Peyer's patch (tissue), 4 donors: ENCODE results near the gene PRKCH. TPM values are rescaled to one million over a fixed set of nuclear protein-coding genes. Genes with fewer than 3 reads are reported as not detected.

Experiments
- DNase-seq, 3 donors: peaks; one replicate each; pipeline ENCODE4 v3.0.0-alpha.2; 2017 to 2019
- H3K27ac ChIP-seq, 4 donors: fragments of 200-600 bp; sonication (generic); one replicate each; pipeline ENCODE4 v1.5.1; 2016 to 2019
- H3K27me3 ChIP-seq, 2 donors: fragments of 200-600 bp; sonication (generic); one replicate each; pipeline ENCODE4 v1.5.1; 2019
- H3K36me3 ChIP-seq, 3 donors: fragments of 200-600 bp; sonication (generic); one replicate each; pipeline ENCODE4 v1.5.1; 2016 to 2019
- H3K4me1 ChIP-seq, 4 donors: fragments of 200-600 bp; sonication (generic); one replicate each; pipeline ENCODE4 v1.5.1; 2016 to 2019
- H3K4me3 ChIP-seq, 4 donors: fragments of 200-600 bp; sonication (generic); 1 replicate in 3 of 4; 2 replicates in 1 of 4; pipeline ENCODE4 v1.5.1; 2016 to 2019; ENCODE audit warnings: mild to moderate bottlenecking in 1 of 4
- H3K9me3 ChIP-seq, 4 donors: fragments of 200-600 bp; sonication (generic); one replicate each; pipeline ENCODE4 v1.5.1; 2016 to 2019; ENCODE audit warnings: mild to moderate bottlenecking in 1 of 4
- POLR2A ChIP-seq, 2 donors: fragments of 450-650 bp; IDR thresholded peaks; one replicate each; pipeline ENCODE4 v1.5.1; 2017; ENCODE audit warnings: antibody characterized with exemption in 2 of 2, mild to moderate bottlenecking in 2 of 2, moderate library complexity in 2 of 2
- total RNA-seq, 4 donors: library from RNA; depleted of rRNA; stranded (reverse); fragments of >200 nt; gene quantifications; one replicate each; pipeline ENCODE4 v1.1.0, GENCODE V29; 2016
- TF ChIP-seq, protein P1 (sequence below), 6 experiments: fragments of 450-650 bp in 4 of 6; fragments of 200-600 bp in 2 of 6; sonication (generic) in 1 of 6; IDR thresholded peaks; one replicate each; pipeline ENCODE4 v1.5.1; 2017 to 2019; ENCODE audit warnings: antibody characterized with exemption in 6 of 6, mild to moderate bottlenecking in 3 of 6, moderate library complexity in 1 of 6

Gene PRKCH
- total RNA-seq, 4 donors from 2014 or later, result 32.5 to 64.2 (median 53.0) TPM

DNA sequence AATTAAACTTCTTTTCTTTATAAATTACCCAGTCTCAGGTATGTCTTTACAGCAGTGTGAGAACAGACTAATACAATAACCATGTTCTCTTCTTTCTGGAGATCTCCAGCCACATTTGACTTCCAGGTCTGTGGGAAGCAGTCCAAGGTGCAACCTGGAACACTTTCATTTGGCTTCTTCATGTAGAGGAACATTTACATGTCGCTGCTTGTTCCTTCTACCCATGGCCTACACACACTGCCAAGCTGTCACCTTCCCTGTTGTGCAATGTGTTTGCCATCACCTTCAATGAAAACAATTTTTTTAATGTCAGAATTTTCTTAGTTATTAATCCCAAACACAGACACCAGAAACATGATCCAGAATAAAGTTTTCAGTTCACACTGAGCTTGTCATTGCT lies 104.7 kb downstream of the PRKCH start:
- Histone ChIP-seq H3K9me3 (no peaks in the 10 kb centered on the region), H3K27me3 (no peaks in the 10 kb centered on the region), H3K4me3 (no peak overlapping the region), H3K27ac (no peak overlapping the region), H3K4me1 (no peaks in the 10 kb centered on the region), H3K36me3 (no peaks in the 10 kb centered on the region)
- no peak for DNase-seq
- TF ChIP-seq POLR2A (IDR thresholded peaks at IDR 0.05), result no peak
- TF ChIP-seq, protein P1, sequence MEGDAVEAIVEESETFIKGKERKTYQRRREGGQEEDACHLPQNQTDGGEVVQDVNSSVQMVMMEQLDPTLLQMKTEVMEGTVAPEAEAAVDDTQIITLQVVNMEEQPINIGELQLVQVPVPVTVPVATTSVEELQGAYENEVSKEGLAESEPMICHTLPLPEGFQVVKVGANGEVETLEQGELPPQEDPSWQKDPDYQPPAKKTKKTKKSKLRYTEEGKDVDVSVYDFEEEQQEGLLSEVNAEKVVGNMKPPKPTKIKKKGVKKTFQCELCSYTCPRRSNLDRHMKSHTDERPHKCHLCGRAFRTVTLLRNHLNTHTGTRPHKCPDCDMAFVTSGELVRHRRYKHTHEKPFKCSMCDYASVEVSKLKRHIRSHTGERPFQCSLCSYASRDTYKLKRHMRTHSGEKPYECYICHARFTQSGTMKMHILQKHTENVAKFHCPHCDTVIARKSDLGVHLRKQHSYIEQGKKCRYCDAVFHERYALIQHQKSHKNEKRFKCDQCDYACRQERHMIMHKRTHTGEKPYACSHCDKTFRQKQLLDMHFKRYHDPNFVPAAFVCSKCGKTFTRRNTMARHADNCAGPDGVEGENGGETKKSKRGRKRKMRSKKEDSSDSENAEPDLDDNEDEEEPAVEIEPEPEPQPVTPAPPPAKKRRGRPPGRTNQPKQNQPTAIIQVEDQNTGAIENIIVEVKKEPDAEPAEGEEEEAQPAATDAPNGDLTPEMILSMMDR (IDR thresholded peaks at IDR 0.05), result no peak

DNA sequence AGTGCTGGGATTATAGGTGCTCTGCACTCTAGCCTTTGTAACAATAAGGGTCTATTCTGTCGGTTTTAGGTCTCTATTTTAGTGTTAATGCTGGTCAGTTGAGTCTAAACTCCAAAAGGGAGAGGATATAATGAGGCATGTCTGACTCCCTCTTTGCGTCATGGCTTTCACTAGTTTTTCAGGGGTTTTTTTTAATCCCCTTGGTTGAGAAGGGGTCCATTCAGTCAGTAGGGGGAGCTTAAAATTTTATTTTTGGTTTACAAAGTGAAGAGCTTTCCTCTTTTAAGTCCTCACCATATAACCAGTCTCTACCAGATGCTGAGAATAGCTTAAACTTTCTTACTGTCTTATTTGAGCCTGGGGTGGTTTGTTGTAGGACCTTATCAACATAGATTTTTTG lies 106.9 kb downstream of the PRKCH start:
- no peaks in the 10 kb centered on the region for H3K27me3 ChIP-seq
- DNase-seq, result no peak
- no peak overlapping the region for H3K27ac ChIP-seq
- no peaks in the 10 kb centered on the region for H3K9me3 ChIP-seq
- no peak for TF ChIP-seq POLR2A (IDR thresholded peaks at IDR 0.05)
- TF ChIP-seq, protein P1 (IDR thresholded peaks at IDR 0.05), result no peak
- H3K4me1 ChIP-seq, result no peaks in the 10 kb centered on the region
- H3K4me3 ChIP-seq, result no peak overlapping the region
- H3K36me3 ChIP-seq, result no peaks in the 10 kb centered on the region

DNA sequence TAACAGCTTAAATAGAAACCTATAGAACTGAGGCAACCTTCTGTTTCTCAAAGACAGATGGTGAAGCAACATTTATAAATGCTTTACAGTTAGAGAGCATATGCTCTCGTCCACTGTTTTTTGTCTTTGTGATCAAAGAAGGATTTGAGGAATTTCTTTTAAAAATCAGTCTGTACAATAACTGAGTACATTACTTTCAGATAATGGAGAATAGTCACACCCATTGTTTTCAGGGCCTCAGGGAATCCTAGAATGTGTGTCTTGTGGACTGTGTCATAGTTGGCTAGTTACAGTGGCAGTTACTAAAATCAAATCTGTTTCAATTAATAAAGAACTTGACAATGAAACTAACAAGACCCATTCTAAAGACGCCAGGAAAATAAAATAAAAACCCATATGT lies 107.9 kb downstream of the PRKCH start:
- Histone ChIP-seq H3K4me1 (no peaks in the 10 kb centered on the region), H3K4me3 (no peak overlapping the region), H3K27ac (no peak overlapping the region), H3K27me3 (no peaks in the 10 kb centered on the region), H3K36me3 (no peaks in the 10 kb centered on the region), H3K9me3 (no peaks in the 10 kb centered on the region)
- DNase-seq, result no peak
- TF ChIP-seq POLR2A (IDR thresholded peaks at IDR 0.05), result no peak
- TF ChIP-seq, protein P1 (IDR thresholded peaks at IDR 0.05), result no peak

DNA sequence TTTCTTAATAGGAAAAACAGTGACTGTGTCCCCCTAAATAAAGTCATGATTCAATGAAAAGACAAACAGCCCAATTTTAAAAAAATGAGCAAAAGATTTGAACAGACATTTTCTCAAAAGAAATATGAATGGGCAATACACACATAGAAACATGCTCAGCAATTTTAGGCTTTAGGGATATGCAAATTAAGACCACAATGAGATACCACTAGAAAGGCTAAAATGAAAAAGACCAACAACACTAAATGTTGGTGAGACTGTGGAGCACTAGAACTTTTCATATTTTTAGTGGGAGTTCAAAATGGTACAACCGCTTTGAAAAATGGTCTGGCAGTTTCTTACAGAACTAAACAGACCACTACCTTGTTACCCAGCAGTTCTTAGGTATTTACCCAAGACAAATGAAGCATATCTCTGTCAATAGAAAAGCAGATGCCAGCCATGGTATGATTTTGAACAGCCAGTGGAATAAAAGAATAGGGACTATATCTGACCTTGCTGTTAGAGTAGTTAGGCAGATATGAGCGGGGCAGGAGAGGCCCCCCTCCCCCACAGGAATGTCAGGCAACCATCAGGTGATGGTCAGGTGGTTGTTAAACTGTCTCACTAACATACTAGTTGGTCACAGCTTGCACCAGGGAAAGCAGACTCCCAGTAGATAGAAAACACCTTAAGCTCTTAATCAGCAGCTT lies 108.8 kb downstream of the PRKCH start:
- Histone ChIP-seq H3K36me3 (no peaks in the 10 kb centered on the region), H3K9me3 (no peaks in the 10 kb centered on the region), H3K27ac (no peak overlapping the region), H3K27me3 (no peaks in the 10 kb centered on the region), H3K4me1 (no peaks in the 10 kb centered on the region), H3K4me3 (no peak overlapping the region)
- TF ChIP-seq, protein P1 (IDR thresholded peaks at IDR 0.05), result no peak
- DNase-seq, result no peak

DNA sequence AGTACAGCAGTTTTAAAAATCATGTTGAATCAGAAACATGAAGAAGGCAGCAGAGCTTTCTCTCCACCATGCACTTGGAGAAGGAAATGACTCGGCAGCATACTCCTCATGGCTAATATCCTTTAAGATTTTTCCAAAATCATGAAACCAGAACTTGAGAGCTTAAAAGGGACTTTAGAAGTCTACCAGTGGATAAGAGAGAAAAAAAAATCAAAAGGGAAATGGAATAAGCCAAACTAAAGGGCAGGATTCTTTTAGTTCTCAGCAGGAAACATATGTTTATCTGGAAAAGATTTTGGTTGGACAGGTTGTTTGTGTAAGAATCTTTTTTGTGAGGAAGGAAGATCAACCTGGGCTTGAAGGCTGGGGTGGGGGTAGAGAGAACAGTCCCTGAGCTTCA lies 111.8 kb downstream of the PRKCH start:
- no peak overlapping the region for H3K27ac ChIP-seq
- TF ChIP-seq POLR2A (IDR thresholded peaks at IDR 0.05), result no peak
- TF ChIP-seq, protein P1 (IDR thresholded peaks at IDR 0.05), result no peak

More for the DNA sequence above, 111.8 kb downstream of the PRKCH start:
- Histone ChIP-seq H3K27me3 (no peaks in the 10 kb centered on the region), H3K4me3 (no peak overlapping the region), H3K4me1 (peaks cover 0 to 8% (median 0%) of the 10 kb centered on the region in 4 donors), H3K9me3 (no peaks in the 10 kb centered on the region), H3K36me3 (no peaks in the 10 kb centered on the region)
- no peak for DNase-seq
